Measurements from ENCODE around the gene BTAF1. TPM values are rescaled to one million over a fixed set of nuclear protein-coding genes. Genes with fewer than 3 reads are reported as not detected.
A peak's percentile ranks its signal among the peaks of the same experiment; 100 is the strongest.
"Not testable (repeated sequence)": the region's sequence is repeated elsewhere in the genome, so short reads cannot be mapped to it uniquely, and the experiment has no call there.

BTAF1 gene
- total RNA-seq, 4 donors from 2014 or later, result 42.6 to 61.3 (median 46.6) TPM

GRCh38 chr10:91887272-91888076 lies 36.1 kb upstream of the BTAF1 start:
- Histone ChIP-seq H3K9me3 (no peaks in the 10 kb centered on the region), H3K4me3 (replicated peaks in 1 of 3) (peak overlapping the region; percentile 21 to 41 (median 35)), H3K27me3 (no peaks in the 10 kb centered on the region), H3K36me3 (no peaks in the 10 kb centered on the region), H3K4me1 (peaks cover 6 to 16% of the 10 kb centered on the region in 2 donors), H3K27ac (peak overlapping the region; percentile 7 to 38 (median 23))
- intact Hi-C loops (cut with DNase I), result no loop called here
- DNase-seq, result peak; percentile 47 to 57
- WGBS, 2 donors, result 1 to 2% methylated on average over 32 to 54 of the region's 59 CpGs
- TF ChIP-seq POLR2A (IDR thresholded peaks at IDR 0.05), result peak in 1 of 2 donors; percentile 15
- TF ChIP-seq, protein P1, sequence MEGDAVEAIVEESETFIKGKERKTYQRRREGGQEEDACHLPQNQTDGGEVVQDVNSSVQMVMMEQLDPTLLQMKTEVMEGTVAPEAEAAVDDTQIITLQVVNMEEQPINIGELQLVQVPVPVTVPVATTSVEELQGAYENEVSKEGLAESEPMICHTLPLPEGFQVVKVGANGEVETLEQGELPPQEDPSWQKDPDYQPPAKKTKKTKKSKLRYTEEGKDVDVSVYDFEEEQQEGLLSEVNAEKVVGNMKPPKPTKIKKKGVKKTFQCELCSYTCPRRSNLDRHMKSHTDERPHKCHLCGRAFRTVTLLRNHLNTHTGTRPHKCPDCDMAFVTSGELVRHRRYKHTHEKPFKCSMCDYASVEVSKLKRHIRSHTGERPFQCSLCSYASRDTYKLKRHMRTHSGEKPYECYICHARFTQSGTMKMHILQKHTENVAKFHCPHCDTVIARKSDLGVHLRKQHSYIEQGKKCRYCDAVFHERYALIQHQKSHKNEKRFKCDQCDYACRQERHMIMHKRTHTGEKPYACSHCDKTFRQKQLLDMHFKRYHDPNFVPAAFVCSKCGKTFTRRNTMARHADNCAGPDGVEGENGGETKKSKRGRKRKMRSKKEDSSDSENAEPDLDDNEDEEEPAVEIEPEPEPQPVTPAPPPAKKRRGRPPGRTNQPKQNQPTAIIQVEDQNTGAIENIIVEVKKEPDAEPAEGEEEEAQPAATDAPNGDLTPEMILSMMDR (IDR thresholded peaks at IDR 0.05), result no peak

- TF ChIP-seq, protein P1 (IDR thresholded peaks at IDR 0.05), result no peak
- TF ChIP-seq POLR2A (IDR thresholded peaks at IDR 0.05), result no peak
- H3K4me1 ChIP-seq, result no peaks in the 10 kb centered on the region
- H3K36me3 ChIP-seq, result no peaks in the 10 kb centered on the region
- 88 to 90% methylated on average over 1 of the region's 1 CpG for WGBS, 2 donors
- no peak overlapping the region for H3K4me3 ChIP-seq (replicated peaks in 1 of 3)
- intact Hi-C loops (cut with DNase I), result no loop called here
- H3K27ac ChIP-seq, result no peak overlapping the region
- no peak for DNase-seq
- no peaks in the 10 kb centered on the region for H3K27me3 ChIP-seq
- no peaks in the 10 kb centered on the region for H3K9me3 ChIP-seq
Observed at GRCh38 chr10:91891125-91892001, 32.2 kb upstream of the BTAF1 start.

- intact Hi-C loops (cut with DNase I), result no loop called here
- H3K27ac ChIP-seq, result no peak overlapping the region
- TF ChIP-seq POLR2A (IDR thresholded peaks at IDR 0.05), result no peak
- TF ChIP-seq, protein P1 (IDR thresholded peaks at IDR 0.05), result no peak
- DNase-seq, result no peak
- 100% methylated on average over 2 of the region's 2 CpGs for WGBS, 2 donors
- no peaks in the 10 kb centered on the region for H3K4me1 ChIP-seq
- no peaks in the 10 kb centered on the region for H3K36me3 ChIP-seq
- H3K27me3 ChIP-seq, result no peaks in the 10 kb centered on the region
- no peaks in the 10 kb centered on the region for H3K9me3 ChIP-seq
- no peak overlapping the region for H3K4me3 ChIP-seq (replicated peaks in 1 of 3)
Observed at GRCh38 chr10:91893051-91893450, 30.5 kb upstream of the BTAF1 start.

DNA sequence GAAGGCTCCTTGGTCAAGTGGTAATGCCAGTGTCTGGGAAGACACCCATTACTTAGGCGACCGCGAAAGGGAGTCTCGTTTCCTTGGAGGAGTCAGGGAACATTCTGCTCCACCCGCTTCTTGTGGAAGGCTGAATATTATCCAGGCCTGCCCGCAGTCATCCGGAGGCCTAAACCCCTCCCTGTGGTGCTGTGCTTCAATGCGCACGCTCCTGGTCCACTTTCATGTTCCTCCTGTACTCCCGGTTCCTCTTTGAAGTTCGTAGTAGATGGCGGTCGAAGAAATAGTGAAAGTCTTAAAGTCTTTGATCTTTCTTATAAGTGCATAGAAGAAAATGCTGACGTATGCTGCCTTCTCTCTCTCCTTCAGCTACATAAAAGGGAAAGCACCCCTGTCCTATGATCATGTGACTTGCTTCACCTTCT lies 29.3 kb upstream of the BTAF1 start:
- H3K4me1 ChIP-seq; H3K27ac ChIP-seq; intact Hi-C loops (cut with DNase I); H3K9me3 ChIP-seq; H3K4me3 ChIP-seq (replicated peaks in 1 of 3); H3K36me3 ChIP-seq; DNase-seq; H3K27me3 ChIP-seq: not testable (repeated sequence)
- WGBS, 2 donors, result 88 to 93% methylated on average over 14 of the region's 14 CpGs

- intact Hi-C loops (cut with DNase I), result no loop called here
- no peaks in the 10 kb centered on the region for H3K36me3 ChIP-seq
- no peaks in the 10 kb centered on the region for H3K9me3 ChIP-seq
- TF ChIP-seq, protein P1 (IDR thresholded peaks at IDR 0.05), result no peak
- TF ChIP-seq POLR2A (IDR thresholded peaks at IDR 0.05), result no peak
- no peak overlapping the region for H3K4me3 ChIP-seq (replicated peaks in 1 of 3)
- H3K27ac ChIP-seq, result no peak overlapping the region
- no peaks in the 10 kb centered on the region for H3K27me3 ChIP-seq
- no peaks in the 10 kb centered on the region for H3K4me1 ChIP-seq
- 92 to 95% methylated on average over 3 of the region's 3 CpGs for WGBS, 2 donors
- no peak for DNase-seq
Observed at GRCh38 chr10:91896212-91896756, 27.3 kb upstream of the BTAF1 start.

Measured in thyroid gland (tissue), 4 donors.